HG03460 (cell line): ENCODE measurements around the gene CADPS.

Source experiments
- ATAC-seq: cut with Tn5 transposase; IDR thresholded peaks from one replicate; pipeline ENCODE4 v1.9.1; 2021; ENCODE audit not compliant: unreplicated experiment

Gene CADPS

GRCh38 chr3:62755285-62755684, 119.9 kb downstream of the CADPS start:
- ATAC-seq = no peak

- no peak for ATAC-seq
Measured at GRCh38 chr3:62749657-62750056, 125.6 kb downstream of the CADPS start.

GRCh38 chr3:62749130-62749529, 126.1 kb downstream of the CADPS start:
- ATAC-seq = no peak

GRCh38 chr3:62737449-62737848, 137.8 kb downstream of the CADPS start:
- ATAC-seq = no peak

GRCh38 chr3:62735510-62735909, 139.7 kb downstream of the CADPS start:
- ATAC-seq = no peak

GRCh38 chr3:62732183-62732904, 142.9 kb downstream of the CADPS start:
- no peak for ATAC-seq

GRCh38 chr3:62727981-62728380, 147.2 kb downstream of the CADPS start:
- ATAC-seq = no peak

GRCh38 chr3:62727536-62727935, 147.7 kb downstream of the CADPS start:
- ATAC-seq = no peak

GRCh38 chr3:62724503-62724902, 150.7 kb downstream of the CADPS start:
- ATAC-seq = no peak

- no peak for ATAC-seq
Measured at GRCh38 chr3:62723914-62724217, 151.3 kb downstream of the CADPS start.

GRCh38 chr3:62723166-62723913, 151.9 kb downstream of the CADPS start:
- ATAC-seq = no peak

GRCh38 chr3:62722344-62722743, 152.9 kb downstream of the CADPS start:
- ATAC-seq = no peak

GRCh38 chr3:62718515-62719320, 156.5 kb downstream of the CADPS start:
- ATAC-seq = no peak

GRCh38 chr3:62718011-62718410, 157.2 kb downstream of the CADPS start:
- ATAC-seq = no peak

- ATAC-seq = no peak
Measured at GRCh38 chr3:62712746-62713145, 162.5 kb downstream of the CADPS start.

GRCh38 chr3:62710751-62711150, 164.5 kb downstream of the CADPS start:
- ATAC-seq = no peak

GRCh38 chr3:62708638-62709373, 166.4 kb downstream of the CADPS start:
- no peak for ATAC-seq

GRCh38 chr3:62705721-62706120, 169.5 kb downstream of the CADPS start:
- no peak for ATAC-seq

- ATAC-seq = no peak
Measured at GRCh38 chr3:62703451-62704167, 171.6 kb downstream of the CADPS start.

GRCh38 chr3:62700357-62700756, 174.9 kb downstream of the CADPS start:
- ATAC-seq = no peak

GRCh38 chr3:62699728-62700127, 175.5 kb downstream of the CADPS start:
- no peak for ATAC-seq
